Dermis lymphatic vessel endothelial cell (primary cell): ENCODE measurements around the gene MTERF4. TPM values are rescaled to one million over a fixed set of nuclear protein-coding genes. Genes with fewer than 3 reads are reported as not detected.

Source experiments
- total RNA-seq: library from RNA; depleted of rRNA; stranded (reverse); fragments of >200 nt; gene quantifications from 2 replicates; pipeline ENCODE4 v1.2.1, GENCODE V29; 2014

MTERF4 gene, protein sequence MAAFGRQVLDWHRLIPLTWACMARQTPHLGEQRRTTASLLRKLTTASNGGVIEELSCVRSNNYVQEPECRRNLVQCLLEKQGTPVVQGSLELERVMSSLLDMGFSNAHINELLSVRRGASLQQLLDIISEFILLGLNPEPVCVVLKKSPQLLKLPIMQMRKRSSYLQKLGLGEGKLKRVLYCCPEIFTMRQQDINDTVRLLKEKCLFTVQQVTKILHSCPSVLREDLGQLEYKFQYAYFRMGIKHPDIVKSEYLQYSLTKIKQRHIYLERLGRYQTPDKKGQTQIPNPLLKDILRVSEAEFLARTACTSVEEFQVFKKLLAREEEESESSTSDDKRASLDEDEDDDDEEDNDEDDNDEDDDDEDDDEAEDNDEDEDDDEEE
- total RNA-seq, result 32.1 and 82.8 TPM in 2 replicates

DNA sequence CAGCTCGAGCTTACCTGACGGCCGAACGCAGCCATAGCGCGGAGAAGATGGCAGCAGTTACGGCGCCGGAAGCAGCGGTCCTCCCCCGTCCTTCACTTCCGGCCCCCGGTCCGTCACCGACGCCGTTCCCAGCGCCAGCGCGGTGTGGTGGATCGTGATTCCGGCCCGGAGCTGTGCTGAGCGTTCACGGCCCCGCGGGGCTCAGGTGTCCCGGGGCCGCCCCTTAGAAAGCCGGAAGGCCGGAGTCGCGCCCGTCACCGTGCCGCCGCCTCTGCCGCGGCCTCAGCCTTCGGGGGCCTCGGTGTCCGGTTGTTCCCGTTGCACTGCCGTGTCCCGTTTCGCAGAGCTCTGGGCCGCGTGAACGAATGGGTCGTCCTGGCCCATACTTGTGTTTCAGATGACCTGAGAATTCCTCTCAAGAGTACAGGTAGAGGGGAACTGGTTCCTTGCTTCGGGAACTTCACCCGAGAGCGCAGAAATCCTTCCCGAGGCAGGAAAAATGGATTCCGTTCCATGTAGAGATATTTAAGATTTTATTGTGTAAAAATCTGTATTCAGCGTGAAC, at the start of gene MTERF4:
Gene MTERF4, minus strand, starts transcription at position 49 of the 565 bp plus-strand sequence. Its CDS starts 14 bp downstream, at position 35.

GRCh38 chr2:241149925-241150659, 48.0 kb upstream of the MTERF4 start, which contains the start of gene PPP1R7:
PPP1R7 (plus strand) TSS chr2:241150467; CDS start chr2:241150496, 29 bp downstream.

DNA sequence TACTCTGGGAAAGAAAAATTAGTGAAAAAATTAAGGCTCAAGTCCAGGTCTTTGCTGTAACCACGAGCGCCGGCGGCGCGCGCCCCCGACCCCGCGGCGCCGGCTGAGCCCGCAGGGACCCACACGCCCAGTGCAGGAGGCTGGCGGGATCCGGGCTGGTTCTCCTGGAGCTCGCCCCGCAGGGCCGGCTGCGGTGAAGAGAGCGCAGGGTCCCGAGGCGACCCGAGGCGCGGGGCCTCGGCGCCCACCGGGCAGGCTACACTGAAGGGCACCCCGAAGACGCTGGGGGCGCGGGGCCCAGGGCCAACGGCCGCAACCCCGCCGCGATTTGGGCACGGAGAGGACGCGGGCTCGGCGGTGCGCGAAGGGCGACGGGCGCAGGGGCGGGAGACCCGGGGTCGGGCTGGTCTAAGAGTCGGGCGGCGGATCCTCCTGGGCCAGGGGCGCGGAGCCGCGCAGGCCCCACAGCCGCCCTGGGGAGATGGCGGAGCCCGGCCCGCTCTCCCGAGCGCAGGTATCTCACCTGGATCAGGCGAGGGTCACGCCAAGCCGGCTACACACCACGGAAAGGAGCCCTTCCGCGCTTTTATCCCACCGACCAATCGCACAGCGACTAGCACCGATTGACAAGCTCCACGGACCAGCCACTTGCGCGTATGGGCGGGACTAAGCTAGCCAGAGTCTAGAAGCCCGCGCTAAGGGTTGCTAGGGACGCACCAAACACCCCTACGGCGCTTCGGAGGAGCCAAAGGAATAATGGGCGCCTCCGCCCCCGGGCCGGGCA, 47.0 kb upstream of the MTERF4 start, which contains the start of gene PASK:
Gene PASK, minus strand, starts transcription at position 582 of the 784 bp plus-strand sequence. CDS start 6,440 bp downstream, outside the sequence.

Other genes with a start within 250 kb of the MTERF4 start
- gene AGXT, start 233.5 kb downstream of the MTERF4 start, total RNA-seq, result not detected in 2 replicates
- not detected in 2 replicates for gene MAB21L4, start 206.1 kb downstream of the MTERF4 start, total RNA-seq
- not detected in 2 replicates for gene CROCC2, start 196.0 kb downstream of the MTERF4 start, total RNA-seq
- gene SNED1, start 103.7 kb downstream of the MTERF4 start, total RNA-seq, result 17.9 and 27.4 TPM in 2 replicates
- gene PASK, start 47.2 kb upstream of the MTERF4 start, total RNA-seq, result 5.9 and 27.3 TPM in 2 replicates
- gene PPP1R7, start 48.2 kb upstream of the MTERF4 start, total RNA-seq, result 42.2 and 73.9 TPM in 2 replicates
- 1.2 and 3.0 TPM in 2 replicates for gene ANO7, start 86.4 kb upstream of the MTERF4 start, total RNA-seq
- gene HDLBP, start 213.4 kb upstream of the MTERF4 start, total RNA-seq, result 759 and 892 TPM in 2 replicates
- gene SEPTIN2, start 213.6 kb upstream of the MTERF4 start, total RNA-seq, result 493 and 676 TPM in 2 replicates